ENCODE data around the gene OR2AG2. TPM values are rescaled to one million over a fixed set of nuclear protein-coding genes. Genes with fewer than 3 reads are reported as not detected.

Gene OR2AG2
- total RNA-seq, 1 donor from 2014 or later, result 0.27 TPM

DNA sequence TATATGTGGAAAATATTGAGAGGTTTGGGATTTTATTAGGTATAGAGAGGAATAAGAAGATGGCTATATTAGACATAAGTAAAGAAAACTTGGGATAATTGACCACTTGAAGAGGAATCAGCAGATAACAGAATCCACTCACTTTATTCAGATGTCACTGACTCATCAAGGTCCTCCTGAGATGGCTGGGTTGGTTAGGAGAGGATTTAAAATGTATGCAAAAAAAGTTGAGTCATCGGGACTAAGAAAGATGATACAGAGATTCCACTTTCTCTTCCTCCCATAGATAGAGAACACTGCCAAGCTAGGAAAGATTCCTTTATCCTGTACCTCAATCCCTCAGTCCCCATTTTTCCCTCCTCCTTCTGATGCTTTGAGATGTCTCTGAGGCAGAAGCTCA lies 27.6 kb upstream of the OR2AG2 start, which contains the start of gene OR6A2:
Gene OR6A2 (minus strand): TSS at position 288 of the 400 bp plus-strand sequence. CDS start 3,981 bp downstream, outside the sequence.
- no peaks in the 10 kb centered on the region for H3K27me3 Mint-ChIP-seq (ENCODE audit: low read depth, unreplicated experiment)
- H3K4me3 Mint-ChIP-seq (ENCODE audit: unreplicated experiment), result no peak within 1 kb of the TSS
- H3K9me3 Mint-ChIP-seq (ENCODE audit: unreplicated experiment), result no peaks in the 10 kb centered on the region
- Histone ChIP-seq H3K4me3 (ENCODE audit: insufficient read depth, low read depth, low read length) (no peak within 1 kb of the TSS), H3K4me2 (ENCODE audit: low read length) (no peak within 1 kb of the TSS), H3K4me1 (ENCODE audit: insufficient read depth, low read length) (no peaks in the 10 kb centered on the region), H2AFZ (ENCODE audit: low read depth, low read length) (no peak within 1 kb of the TSS), H3K36me3 (ENCODE audit: insufficient read depth, low read length) (no peaks in the 10 kb centered on the region), H3K27ac (ENCODE audit: low read depth, low read length) (no peak within 1 kb of the TSS), H3K27me3 (ENCODE audit: insufficient read depth, low read length) (no peaks in the 10 kb centered on the region), H4K20me1 (ENCODE audit: insufficient read depth, low read length) (no peaks in the 10 kb centered on the region), H3K9ac (ENCODE audit: low read length) (no peak within 1 kb of the TSS), H3K79me2 (ENCODE audit: insufficient read depth, low read length) (no peaks in the 10 kb centered on the region), H3K9me3 (ENCODE audit: insufficient read depth, low read depth, low read length) (no peaks in the 10 kb centered on the region)
- DNase-seq (ENCODE audit: low read depth) (no peak), FAIRE-seq (no peak)
- H3K36me3 Mint-ChIP-seq (ENCODE audit: low read depth, unreplicated experiment), result no peaks in the 10 kb centered on the region
- H3K27ac Mint-ChIP-seq (ENCODE audit: unreplicated experiment), result no peak within 1 kb of the TSS
- H3K4me1 Mint-ChIP-seq (ENCODE audit: low read depth, unreplicated experiment), result no peaks in the 10 kb centered on the region
- TF ChIP-seq, protein P1, sequence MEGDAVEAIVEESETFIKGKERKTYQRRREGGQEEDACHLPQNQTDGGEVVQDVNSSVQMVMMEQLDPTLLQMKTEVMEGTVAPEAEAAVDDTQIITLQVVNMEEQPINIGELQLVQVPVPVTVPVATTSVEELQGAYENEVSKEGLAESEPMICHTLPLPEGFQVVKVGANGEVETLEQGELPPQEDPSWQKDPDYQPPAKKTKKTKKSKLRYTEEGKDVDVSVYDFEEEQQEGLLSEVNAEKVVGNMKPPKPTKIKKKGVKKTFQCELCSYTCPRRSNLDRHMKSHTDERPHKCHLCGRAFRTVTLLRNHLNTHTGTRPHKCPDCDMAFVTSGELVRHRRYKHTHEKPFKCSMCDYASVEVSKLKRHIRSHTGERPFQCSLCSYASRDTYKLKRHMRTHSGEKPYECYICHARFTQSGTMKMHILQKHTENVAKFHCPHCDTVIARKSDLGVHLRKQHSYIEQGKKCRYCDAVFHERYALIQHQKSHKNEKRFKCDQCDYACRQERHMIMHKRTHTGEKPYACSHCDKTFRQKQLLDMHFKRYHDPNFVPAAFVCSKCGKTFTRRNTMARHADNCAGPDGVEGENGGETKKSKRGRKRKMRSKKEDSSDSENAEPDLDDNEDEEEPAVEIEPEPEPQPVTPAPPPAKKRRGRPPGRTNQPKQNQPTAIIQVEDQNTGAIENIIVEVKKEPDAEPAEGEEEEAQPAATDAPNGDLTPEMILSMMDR (IDR thresholded peaks at IDR 0.05; ENCODE audit: insufficient read depth, low read depth, low read length), result no peak
- TF ChIP-seq EZH2 (IDR thresholded peaks at IDR 0.05; ENCODE audit: insufficient read depth, low read length), result no peak

GRCh38 chr11:6794639-6795038 lies 22.9 kb upstream of the OR2AG2 start:
- H3K27ac ChIP-seq (ENCODE audit: low read depth, low read length), result no peak overlapping the region
- no peaks in the 10 kb centered on the region for H3K27me3 ChIP-seq (ENCODE audit: insufficient read depth, low read length)
- H3K4me1 Mint-ChIP-seq (ENCODE audit: low read depth, unreplicated experiment), result no peaks in the 10 kb centered on the region
- DNase-seq (ENCODE audit: low read depth) (no peak), FAIRE-seq (no peak)
- no peak overlapping the region for H3K27ac Mint-ChIP-seq (ENCODE audit: unreplicated experiment)
- no peaks in the 10 kb centered on the region for H3K36me3 ChIP-seq (ENCODE audit: insufficient read depth, low read length)
- no peak overlapping the region for H3K4me2 ChIP-seq (ENCODE audit: low read length)
- H4K20me1 ChIP-seq (ENCODE audit: insufficient read depth, low read length), result no peaks in the 10 kb centered on the region
- no peaks in the 10 kb centered on the region for H3K9me3 Mint-ChIP-seq (ENCODE audit: unreplicated experiment)
- no peak overlapping the region for H3K9ac ChIP-seq (ENCODE audit: low read length)
- H3K36me3 Mint-ChIP-seq (ENCODE audit: low read depth, unreplicated experiment), result no peaks in the 10 kb centered on the region
- no peak overlapping the region for H3K4me3 Mint-ChIP-seq (ENCODE audit: unreplicated experiment)
- no peak overlapping the region for H3K4me3 ChIP-seq (ENCODE audit: insufficient read depth, low read depth, low read length)
- TF ChIP-seq, protein P1 (IDR thresholded peaks at IDR 0.05; ENCODE audit: insufficient read depth, low read depth, low read length), result no peak
- TF ChIP-seq EZH2 (IDR thresholded peaks at IDR 0.05; ENCODE audit: insufficient read depth, low read length), result no peak
- H2AFZ ChIP-seq (ENCODE audit: low read depth, low read length), result no peak overlapping the region
- no peaks in the 10 kb centered on the region for H3K79me2 ChIP-seq (ENCODE audit: insufficient read depth, low read length)
- no peaks in the 10 kb centered on the region for H3K27me3 Mint-ChIP-seq (ENCODE audit: low read depth, unreplicated experiment)
- H3K4me1 ChIP-seq (ENCODE audit: insufficient read depth, low read length), result no peaks in the 10 kb centered on the region
- H3K9me3 ChIP-seq (ENCODE audit: insufficient read depth, low read depth, low read length), result no peaks in the 10 kb centered on the region

- FAIRE-seq (no peak), DNase-seq (ENCODE audit: low read depth) (no peak)
- Histone ChIP-seq H2AFZ (ENCODE audit: low read depth, low read length) (no peak overlapping the region), H3K36me3 (ENCODE audit: insufficient read depth, low read length) (no peaks in the 10 kb centered on the region), H3K4me2 (ENCODE audit: low read length) (no peak overlapping the region), H3K9me3 (ENCODE audit: insufficient read depth, low read depth, low read length) (no peaks in the 10 kb centered on the region), H3K4me3 (ENCODE audit: insufficient read depth, low read depth, low read length) (no peak overlapping the region), H4K20me1 (ENCODE audit: insufficient read depth, low read length) (no peaks in the 10 kb centered on the region), H3K79me2 (ENCODE audit: insufficient read depth, low read length) (no peaks in the 10 kb centered on the region), H3K9ac (ENCODE audit: low read length) (no peak overlapping the region), H3K27me3 (ENCODE audit: insufficient read depth, low read length) (no peaks in the 10 kb centered on the region), H3K4me1 (ENCODE audit: insufficient read depth, low read length) (no peaks in the 10 kb centered on the region), H3K27ac (ENCODE audit: low read depth, low read length) (no peak overlapping the region)
- Mint-ChIP-seq H3K9me3 (ENCODE audit: unreplicated experiment) (no peaks in the 10 kb centered on the region), H3K36me3 (ENCODE audit: low read depth, unreplicated experiment) (no peaks in the 10 kb centered on the region), H3K27ac (ENCODE audit: unreplicated experiment) (no peak overlapping the region), H3K4me3 (ENCODE audit: unreplicated experiment) (no peak overlapping the region), H3K27me3 (ENCODE audit: low read depth, unreplicated experiment) (no peaks in the 10 kb centered on the region), H3K4me1 (ENCODE audit: low read depth, unreplicated experiment) (no peaks in the 10 kb centered on the region)
- TF ChIP-seq EZH2 (IDR thresholded peaks at IDR 0.05; ENCODE audit: insufficient read depth, low read length), result no peak
- TF ChIP-seq, protein P1 (IDR thresholded peaks at IDR 0.05; ENCODE audit: insufficient read depth, low read depth, low read length), result no peak
Measured at GRCh38 chr11:6790546-6790945, 18.8 kb upstream of the OR2AG2 start.
